K562 (cell line): ENCODE measurements around the gene ECT2L. TPM values are rescaled to one million over a fixed set of nuclear protein-coding genes. Genes with fewer than 3 reads are reported as not detected.

ENCODE experiments used
- ATAC-seq: fragments of 200-7000 bp; cut with Tn5 transposase; 3 replicates; pipeline ENCODE4 v1.9.1; 2020; ENCODE audit warnings: moderate library complexity
- BruUV-seq: library from RNA; stranded (reverse); fragments of 400-500 nt; replicated peaks from 2 replicates; lab custom pipeline; 2021; lab: Mats Ljungman, UMichigan
- CTCF ChIA-PET: fragments of 300-600 bp; formaldehyde crosslinking; extraction: SDS; loops from one replicate; lab custom pipeline; 2021; ENCODE audit warnings: low intra/inter-chr PET ratio; lab: Yijun Ruan, JAX
- POLR2A ChIA-PET: fragments of 300-600, 350-650 bp; sonication (Branson Sonifier 250); formaldehyde crosslinking; extraction: SDS; loops from one replicate; lab custom pipeline; 2021; ENCODE audit warnings: antibody characterized with exemption, inconsistent platforms; lab: Yijun Ruan, JAX
- DNase-seq, 4 experiments: peaks; one replicate each; pipeline versions ENCODE4 v3.0.0 to v3.0.0-alpha.2; 2011 to 2018; ENCODE audit warnings: low spot score in 3 of 4, mixed read lengths in 3 of 4; ENCODE audit errors: extremely low read depth in 1 of 4
- FAIRE-seq: peaks from 2 replicates; lab custom pipeline; 2011; peaks lifted over from hg19 to GRCh38; lab: Jason Lieb, UNC
- H2AFZ ChIP-seq: 2 replicates; pipeline ENCODE4 v1.6.0; 2011; ENCODE audit warnings: low read depth, low read length, control low read depth, inconsistent platforms
- H3K27ac ChIP-seq: fragments of 200-600 bp; 3 replicates; pipeline ENCODE4 v1.8.0; 2011; ENCODE audit warnings: low read depth, mild to moderate bottlenecking, control low read depth, inconsistent platforms, low read length, moderate library complexity, mixed read lengths; ENCODE audit errors: extremely low read depth
- H3K27me3 ChIP-seq, 2 experiments: fragments of 300-600 bp in 1 of 2; 2 replicates in 1 of 2; 3 replicates in 1 of 2; pipeline versions ENCODE4 v1.6.0 to v1.8.0; 2011; ENCODE audit warnings: inconsistent platforms in 2 of 2, low read length in 2 of 2, mild to moderate bottlenecking in 1 of 2, mixed read lengths in 1 of 2, moderate library complexity in 1 of 2; ENCODE audit not compliant: control insufficient read depth in 2 of 2, insufficient read depth in 2 of 2
- H3K36me3 ChIP-seq: fragments of 300-600 bp; 3 replicates; pipeline ENCODE4 v1.8.0; 2011; ENCODE audit warnings: mild to moderate bottlenecking, low read length, inconsistent platforms; ENCODE audit not compliant: control insufficient read depth, insufficient read depth
- H3K4me1 ChIP-seq, 2 experiments: fragments of 200-600 bp in 1 of 2; replicated peaks in 1 of 2; 2 replicates in 1 of 2; 3 replicates in 1 of 2; pipeline versions ENCODE4 v1.5.1 to v1.8.0; 2011; ENCODE audit warnings: inconsistent platforms in 2 of 2, low read length in 2 of 2, mild to moderate bottlenecking in 1 of 2, mixed read lengths in 1 of 2, moderate library complexity in 1 of 2; ENCODE audit not compliant: control insufficient read depth in 2 of 2, insufficient read depth in 2 of 2
- H3K4me2 ChIP-seq: 2 replicates; pipeline ENCODE4 v1.6.1; 2011; ENCODE audit warnings: low read length, control low read depth, inconsistent platforms, mixed read lengths; ENCODE audit not compliant: insufficient read depth
- H3K4me3 ChIP-seq: fragments of 200-600 bp; sonication (generic), shearing (Covaris generic); 2 replicates; pipeline ENCODE4 v1.5.1; 2016; ENCODE audit warnings: control low read depth, inconsistent platforms
- H3K79me2 ChIP-seq: fragments of 200-600 bp; 3 replicates; pipeline ENCODE4 v1.8.0; 2011; ENCODE audit warnings: low read length, inconsistent platforms; ENCODE audit not compliant: control insufficient read depth, insufficient read depth
- H3K9ac ChIP-seq, 2 experiments: 2 replicates each; pipeline versions ENCODE4 v1.6.0 to v1.6.1; 2011; ENCODE audit warnings: low read depth in 2 of 2, low read length in 2 of 2, control low read depth in 1 of 2, inconsistent platforms in 1 of 2, mild to moderate bottlenecking in 1 of 2, mixed read lengths in 1 of 2; ENCODE audit not compliant: insufficient read depth in 1 of 2
- H3K9me1 ChIP-seq: one replicate; pipeline ENCODE4 v1.6.0; 2011; ENCODE audit warnings: inconsistent platforms, mild to moderate bottlenecking, low read length, moderate library complexity; ENCODE audit not compliant: control insufficient read depth, insufficient read depth
- H3K9me3 ChIP-seq: replicated peaks from 2 replicates; pipeline ENCODE4 v1.5.1; 2011; ENCODE audit warnings: low read depth, low read length, inconsistent platforms; ENCODE audit not compliant: control insufficient read depth, insufficient read depth
- H4K20me1 ChIP-seq: replicated peaks from 2 replicates; pipeline ENCODE4 v1.6.1; 2011; ENCODE audit warnings: low read length, inconsistent platforms, mixed read lengths; ENCODE audit not compliant: control insufficient read depth, insufficient read depth
- DACH1 ChIP-seq: fragments of 450-650 bp; IDR thresholded peaks from 2 replicates; pipeline ENCODE4 v1.6.1; 2018; ENCODE audit not compliant: partially characterized antibody
- RBM15 ChIP-seq: fragments of 200-400 bp; formaldehyde crosslinking; IDR thresholded peaks from 2 replicates; pipeline ENCODE4 v1.6.1; 2018; ENCODE audit warnings: mild to moderate bottlenecking, low read length, moderate library complexity; ENCODE audit not compliant: insufficient read depth
- SMAD3 ChIP-seq: fragments of 450-650 bp; formaldehyde crosslinking; conservative IDR thresholded peaks from 2 replicates; pipeline ENCODE4 v1.4.0; 2020; ENCODE audit warnings: mild to moderate bottlenecking
- SMARCC2 ChIP-seq: fragments of 450-650 bp; IDR thresholded peaks from 2 replicates; pipeline ENCODE4 v1.6.1; 2017; ENCODE audit warnings: antibody characterized with exemption, moderate library complexity, mild to moderate bottlenecking, low read depth
- SPI1 ChIP-seq: IDR thresholded peaks from 2 replicates; pipeline ENCODE4 v1.6.1; 2011; ENCODE audit warnings: low read depth, low read length, control low read depth, borderline replicate concordance
- TEAD4 ChIP-seq, 2 experiments: sonication (generic) in 1 of 2; formaldehyde crosslinking in 1 of 2; IDR thresholded peaks; 2 replicates each; pipeline versions ENCODE4 v1.6.1 to v1.8.0; 2012 to 2022; ENCODE audit warnings: borderline replicate concordance in 1 of 2, inconsistent platforms in 1 of 2, low read length in 1 of 2, mild to moderate bottlenecking in 1 of 2, missing genetic modification reagents in 1 of 2
- ZKSCAN8 ChIP-seq: fragments of 200-800 bp; sonication (Bioruptor generic); IDR thresholded peaks from 2 replicates; pipeline ENCODE4 v1.6.1; 2016; ENCODE audit warnings: missing genetic modification characterization, missing compliant biosample characterization
- ZNF274 ChIP-seq: IDR thresholded peaks from 2 replicates; pipeline ENCODE4 v1.6.1; 2011; ENCODE audit warnings: low read depth, mild to moderate bottlenecking, low read length, moderate library complexity, borderline replicate concordance
- ZNF398 ChIP-seq: fragments of 250-450 bp; sonication (Bioruptor Pico); IDR thresholded peaks from 2 replicates; pipeline ENCODE4 v1.8.0; 2021; ENCODE audit warnings: moderate library complexity, mild to moderate bottlenecking, inconsistent platforms
- ZSCAN29 ChIP-seq: fragments of 450-650 bp; IDR thresholded peaks from 2 replicates; pipeline ENCODE4 v1.6.1; 2017
- WGBS: fragments of 100-300 bp; shearing (Covaris generic); methylation state at CpG from one replicate; pipeline ENCODE4 v1.1.6; 2016; ENCODE audit warnings: low coverage, mixed read lengths; ENCODE audit not compliant: insufficient coverage; ENCODE audit errors: missing lambda C conversion rate; 5-methylcytosine and 5-hydroxymethylcytosine counted together
- in situ Hi-C: fragments of 300-500 bp; cut with MboI; formaldehyde crosslinking; loops from 4 replicates; pipeline ENCODE4 v1.15.0; 2018; ENCODE audit warnings: inconsistent platforms, mixed read lengths
- intact Hi-C: fragments of 100-400 bp; cut with micrococcal nuclease; formaldehyde crosslinking; loops from 2 replicates; pipeline ENCODE4 v1.14.2; 2022
- polyA plus RNA-seq, 8 experiments: library from polyadenylated mRNA; depleted of rRNA in 4 of 8; stranded (reverse) in 5 of 8; unstranded in 3 of 8; fragments of >200 nt; fragmentation: Nextera tagmentation in 2 of 8; fragmentation: Illumina TruSeq in 1 of 8; extraction: Ambion mirVana in 2 of 8; extraction: Trizol in 1 of 8; gene quantifications; 2 replicates each; pipeline versions ENCODE4 v1.2.1 to v1.2.3, GENCODE V29; 2011 to 2014; ENCODE audit warnings: inconsistent platforms in 1 of 8, missing spikeins in 1 of 8
- total RNA-seq, 7 experiments: library from RNA; depleted of rRNA in 6 of 7; stranded (reverse); fragments of >200 nt in 6 of 7; fragmentation: Illumina TruSeq in 2 of 7; extraction: Trizol in 2 of 7; gene quantifications; 2 replicates each; pipeline versions ENCODE4 v1.2.1 to v1.2.3, GENCODE V29; 2011 to 2021; ENCODE audit warnings: low replicate concordance in 1 of 7

The ECT2L gene
- total and polyA plus RNA-seq, 9 of the 15 experiments (the other 6 are each of a cell fraction or from before 2014, with no cell fraction given): 0.03 to 0.04 TPM; not detected in 7

GRCh38 chr6:138891255-138891986, 95.5 kb downstream of the ECT2L start:
- Histone ChIP-seq H3K27me3 (no peaks in the 10 kb centered on the region), H3K9ac (no peak overlapping the region), H3K4me3 (no peak overlapping the region), H2AFZ (no peak overlapping the region), H3K27ac (no peak overlapping the region), H3K4me2 (no peak overlapping the region), H3K9me3 (no peaks in the 10 kb centered on the region), H3K4me1 (no peaks in the 10 kb centered on the region), H3K36me3 (no peaks in the 10 kb centered on the region), H3K79me2 (no peaks in the 10 kb centered on the region), H3K9me1 (no peaks in the 10 kb centered on the region), H4K20me1 (no peaks in the 10 kb centered on the region)
- 29% methylated on average over 3 of the region's 3 CpGs for WGBS
- TF ChIP-seq RBM15 (no peak), SMARCC2 (no peak), SPI1 (no peak), TEAD4 (IDR thresholded peaks at IDR 0.05; ENCODE audit: low read length) (no peak), TEAD4 (CRISPR knock-in tag; IDR thresholded peaks at IDR 0.05; ENCODE audit: borderline replicate concordance) (no peak), DACH1 (no peak), ZKSCAN8 (CRISPR knock-in tag) (no peak), ZSCAN29 (no peak), SMAD3 (CRISPR knock-in tag) (no peak), ZNF398 (CRISPR knock-in tag) (no peak), ZNF274 (no peak)
- POLR2A ChIA-PET: no interaction called here
- CTCF ChIA-PET: no interaction called here
- BruUV-seq: no TSS peak
- intact Hi-C loops: no loop called here
- no peak for FAIRE-seq
- in situ Hi-C loops: no loop called here
- ATAC-seq: no peak
- DNase-seq: no peak
